ENCODE results near the gene B4GALNT4.
"Not testable (repeated sequence)": the region's sequence is repeated elsewhere in the genome, so short reads cannot be mapped to it uniquely, and the experiment has no call there.

B4GALNT4 gene

GRCh38 chr11:360326-361280 lies 8.7 kb upstream of the B4GALNT4 start:
- ATAC-seq (ENCODE audit: insufficient read depth, low read depth), result no peak
- H3K9ac ChIP-seq (ENCODE audit: low read depth, low read length), result no peak overlapping the region
- no peaks in the 10 kb centered on the region for H3K9me3 ChIP-seq (ENCODE audit: insufficient read depth, low read length, severe bottlenecking)
- TF ChIP-seq CTCF (IDR thresholded peaks at IDR 0.05; ENCODE audit: borderline replicate concordance, extremely low read depth, low read length, poor library complexity, severe bottlenecking), result no peak
- no peak overlapping the region for H3K4me3 ChIP-seq (ENCODE audit: low read depth in 1 of 2, low read length in 2 of 2)
- peaks cover 6% of the 10 kb centered on the region for H3K4me1 ChIP-seq (ENCODE audit: insufficient read depth, low read length)
- no peak overlapping the region for H2AFZ ChIP-seq (ENCODE audit: low read depth, low read length)
- no peaks in the 10 kb centered on the region for H3K36me3 ChIP-seq (ENCODE audit: insufficient read depth, low read length)
- H3K79me2 ChIP-seq (ENCODE audit: insufficient read depth, low read length), result no peaks in the 10 kb centered on the region
- DNase-seq, result no peak
- no peak overlapping the region for H3K27ac ChIP-seq (ENCODE audit: low read length)
- H3K4me2 ChIP-seq (ENCODE audit: insufficient read depth, low read length), result no peak overlapping the region
- no peaks in the 10 kb centered on the region for H3K27me3 ChIP-seq (ENCODE audit: insufficient read depth, low read length, poor library complexity)
- no peaks in the 10 kb centered on the region for H4K20me1 ChIP-seq (ENCODE audit: insufficient read depth, low read length)

GRCh38 chr11:362642-363442 lies 6.5 kb upstream of the B4GALNT4 start:
- no peak for DNase-seq
- TF ChIP-seq EZH2 (IDR thresholded peaks at IDR 0.05; ENCODE audit: borderline replicate concordance, low read depth, low read length, severe bottlenecking), result no peak
- no peak for TF ChIP-seq CTCF (IDR thresholded peaks at IDR 0.05; ENCODE audit: borderline replicate concordance, extremely low read depth, low read length, poor library complexity, severe bottlenecking)
- H3K9ac ChIP-seq (ENCODE audit: low read depth, low read length), result no peak overlapping the region
- H3K79me2 ChIP-seq (ENCODE audit: insufficient read depth, low read length), result no peaks in the 10 kb centered on the region
- H3K27me3 ChIP-seq (ENCODE audit: insufficient read depth, low read length, poor library complexity), result no peaks in the 10 kb centered on the region
- H3K4me3 ChIP-seq (ENCODE audit: low read depth in 1 of 2, low read length in 2 of 2), result no peak overlapping the region
- ATAC-seq (ENCODE audit: insufficient read depth, low read depth), result no peak
- H3K27ac ChIP-seq (ENCODE audit: low read length), result no peak overlapping the region
- no peak overlapping the region for H2AFZ ChIP-seq (ENCODE audit: low read depth, low read length)
- no peaks in the 10 kb centered on the region for H3K4me1 ChIP-seq (ENCODE audit: insufficient read depth, low read length)
- no peaks in the 10 kb centered on the region for H4K20me1 ChIP-seq (ENCODE audit: insufficient read depth, low read length)
- H3K9me3 ChIP-seq (ENCODE audit: insufficient read depth, low read length, severe bottlenecking), result no peaks in the 10 kb centered on the region
- H3K36me3 ChIP-seq (ENCODE audit: insufficient read depth, low read length), result no peaks in the 10 kb centered on the region
- no peak overlapping the region for H3K4me2 ChIP-seq (ENCODE audit: insufficient read depth, low read length)

- DNase-seq; H3K27me3 ChIP-seq (ENCODE audit: insufficient read depth, low read length, poor library complexity); H4K20me1 ChIP-seq (ENCODE audit: insufficient read depth, low read length); H3K9ac ChIP-seq (ENCODE audit: low read depth, low read length); H3K36me3 ChIP-seq (ENCODE audit: insufficient read depth, low read length); H3K27ac ChIP-seq (ENCODE audit: low read length); H3K4me2 ChIP-seq (ENCODE audit: insufficient read depth, low read length); H2AFZ ChIP-seq (ENCODE audit: low read depth, low read length); H3K4me1 ChIP-seq (ENCODE audit: insufficient read depth, low read length); ATAC-seq (ENCODE audit: insufficient read depth, low read depth); H3K4me3 ChIP-seq (ENCODE audit: low read depth in 1 of 2, low read length in 2 of 2); H3K9me3 ChIP-seq (ENCODE audit: insufficient read depth, low read length, severe bottlenecking); H3K79me2 ChIP-seq (ENCODE audit: insufficient read depth, low read length): not testable (repeated sequence)
Measured at GRCh38 chr11:363443-363805, 5.9 kb upstream of the B4GALNT4 start.

All from DND-41 (cell line).